Measurements from ENCODE around the gene PPP2R1B. TPM values are rescaled to one million over a fixed set of nuclear protein-coding genes. Genes with fewer than 3 reads are reported as not detected.

PPP2R1B gene
- total RNA-seq, 1 donor from 2014 or later, result 38.5 TPM

DNA sequence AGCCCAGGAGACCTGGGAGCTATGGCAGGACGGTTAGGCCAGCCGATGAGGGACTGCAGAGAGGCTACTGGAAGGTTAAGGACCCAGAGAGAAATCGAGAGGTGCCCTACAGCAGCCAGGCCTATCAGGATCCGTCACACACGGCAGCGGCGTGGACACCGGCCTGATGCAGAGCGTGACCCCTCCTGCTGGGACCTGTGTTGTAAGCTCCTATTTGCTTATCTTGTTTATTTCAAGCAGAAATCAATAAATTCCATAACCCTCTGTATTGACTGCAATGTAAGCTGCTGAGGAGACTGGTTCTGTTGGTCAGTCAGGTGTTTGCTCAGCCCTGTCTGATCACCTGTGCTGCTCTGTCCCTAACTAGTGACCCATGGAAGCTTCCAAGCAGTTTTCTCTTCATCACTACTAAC is 39.9 kb downstream of the PPP2R1B start:
- peaks cover 9% of the 10 kb centered on the region for H3K27me3 Mint-ChIP-seq (ENCODE audit: unreplicated experiment)

GRCh38 chr11:111725621-111726020 is 40.6 kb downstream of the PPP2R1B start:
- Mint-ChIP-seq H3K27me3 (ENCODE audit: unreplicated experiment) (peaks cover 9% of the 10 kb centered on the region), H3K36me3 (ENCODE audit: low read depth, unreplicated experiment) (peaks cover 37% of the 10 kb centered on the region), H3K27ac (ENCODE audit: unreplicated experiment) (no peak overlapping the region), H3K9me3 (ENCODE audit: unreplicated experiment) (no peaks in the 10 kb centered on the region), H3K4me1 (ENCODE audit: unreplicated experiment) (peaks cover 19% of the 10 kb centered on the region), H3K4me3 (ENCODE audit: unreplicated experiment) (no peak overlapping the region)
- no peak for DNase-seq (ENCODE audit: low spot score)
- TF ChIP-seq, protein P1, sequence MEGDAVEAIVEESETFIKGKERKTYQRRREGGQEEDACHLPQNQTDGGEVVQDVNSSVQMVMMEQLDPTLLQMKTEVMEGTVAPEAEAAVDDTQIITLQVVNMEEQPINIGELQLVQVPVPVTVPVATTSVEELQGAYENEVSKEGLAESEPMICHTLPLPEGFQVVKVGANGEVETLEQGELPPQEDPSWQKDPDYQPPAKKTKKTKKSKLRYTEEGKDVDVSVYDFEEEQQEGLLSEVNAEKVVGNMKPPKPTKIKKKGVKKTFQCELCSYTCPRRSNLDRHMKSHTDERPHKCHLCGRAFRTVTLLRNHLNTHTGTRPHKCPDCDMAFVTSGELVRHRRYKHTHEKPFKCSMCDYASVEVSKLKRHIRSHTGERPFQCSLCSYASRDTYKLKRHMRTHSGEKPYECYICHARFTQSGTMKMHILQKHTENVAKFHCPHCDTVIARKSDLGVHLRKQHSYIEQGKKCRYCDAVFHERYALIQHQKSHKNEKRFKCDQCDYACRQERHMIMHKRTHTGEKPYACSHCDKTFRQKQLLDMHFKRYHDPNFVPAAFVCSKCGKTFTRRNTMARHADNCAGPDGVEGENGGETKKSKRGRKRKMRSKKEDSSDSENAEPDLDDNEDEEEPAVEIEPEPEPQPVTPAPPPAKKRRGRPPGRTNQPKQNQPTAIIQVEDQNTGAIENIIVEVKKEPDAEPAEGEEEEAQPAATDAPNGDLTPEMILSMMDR (IDR thresholded peaks at IDR 0.05; ENCODE audit: unreplicated experiment), result no peak

More for the DNA sequence above, 39.9 kb downstream of the PPP2R1B start:
- Mint-ChIP-seq H3K27ac (ENCODE audit: unreplicated experiment) (no peak overlapping the region), H3K36me3 (ENCODE audit: low read depth, unreplicated experiment) (peaks cover 30% of the 10 kb centered on the region), H3K4me3 (ENCODE audit: unreplicated experiment) (no peak overlapping the region), H3K9me3 (ENCODE audit: unreplicated experiment) (no peaks in the 10 kb centered on the region), H3K4me1 (ENCODE audit: unreplicated experiment) (peaks cover 19% of the 10 kb centered on the region)
- no peak for DNase-seq (ENCODE audit: low spot score)
- TF ChIP-seq, protein P1 (IDR thresholded peaks at IDR 0.05; ENCODE audit: unreplicated experiment), result no peak

DNA sequence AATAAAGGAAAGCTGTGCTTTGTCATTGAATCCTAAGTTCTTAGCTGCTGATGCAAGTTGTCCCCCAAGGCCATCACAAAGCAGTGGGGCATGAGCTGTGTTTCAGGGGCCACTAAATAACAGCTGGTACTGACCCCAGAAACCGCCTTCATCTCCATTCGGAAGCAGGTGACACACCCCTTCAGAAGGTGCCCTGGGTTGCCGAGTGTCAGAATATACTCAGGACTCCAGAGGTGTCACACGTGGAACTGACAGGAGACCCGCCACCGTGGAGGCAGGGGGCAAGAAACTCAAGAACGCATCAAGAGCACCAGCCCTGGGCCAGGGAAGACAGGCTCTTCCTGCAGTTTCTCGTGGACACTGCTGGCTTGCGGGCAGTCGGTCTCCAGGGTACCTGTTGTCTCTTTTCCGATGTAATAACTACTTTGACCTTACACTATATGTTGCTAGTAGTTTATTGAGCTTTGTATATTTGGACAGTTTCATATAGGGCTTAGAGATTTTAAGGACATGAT is 41.5 kb downstream of the PPP2R1B start:
- no peak overlapping the region for H3K27ac Mint-ChIP-seq (ENCODE audit: unreplicated experiment)
- TF ChIP-seq, protein P1 (IDR thresholded peaks at IDR 0.05; ENCODE audit: unreplicated experiment), result no peak
- peaks cover 12% of the 10 kb centered on the region for H3K4me1 Mint-ChIP-seq (ENCODE audit: unreplicated experiment)
- no peak overlapping the region for H3K4me3 Mint-ChIP-seq (ENCODE audit: unreplicated experiment)
- DNase-seq (ENCODE audit: low spot score), result no peak
- peaks cover 42% of the 10 kb centered on the region for H3K36me3 Mint-ChIP-seq (ENCODE audit: low read depth, unreplicated experiment)
- peaks cover 9% of the 10 kb centered on the region for H3K27me3 Mint-ChIP-seq (ENCODE audit: unreplicated experiment)
- H3K9me3 Mint-ChIP-seq (ENCODE audit: unreplicated experiment), result no peaks in the 10 kb centered on the region

DNA sequence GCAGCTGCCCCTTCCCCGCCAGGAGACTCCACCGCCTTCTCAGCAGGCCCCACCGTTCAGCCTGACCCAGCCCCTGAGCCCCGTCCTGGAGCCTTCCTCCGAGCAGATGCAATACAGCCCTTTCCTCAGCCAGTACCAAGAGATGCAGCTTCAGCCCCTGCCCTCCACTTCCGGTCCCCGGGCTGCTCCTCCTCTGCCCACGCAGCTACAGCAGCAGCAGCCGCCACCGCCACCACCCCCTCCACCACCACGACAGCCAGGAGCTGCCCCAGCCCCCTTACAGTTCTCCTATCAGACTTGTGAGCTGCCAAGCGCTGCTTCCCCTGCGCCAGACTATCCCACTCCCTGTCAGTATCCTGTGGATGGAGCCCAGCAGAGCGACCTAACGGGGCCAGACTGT is 42.6 kb downstream of the PPP2R1B start:
- no peak for DNase-seq (ENCODE audit: low spot score)
- Mint-ChIP-seq H3K27me3 (ENCODE audit: unreplicated experiment) (peaks cover 9% of the 10 kb centered on the region), H3K4me3 (ENCODE audit: unreplicated experiment) (no peak overlapping the region), H3K27ac (ENCODE audit: unreplicated experiment) (no peak overlapping the region), H3K9me3 (ENCODE audit: unreplicated experiment) (no peaks in the 10 kb centered on the region), H3K36me3 (ENCODE audit: low read depth, unreplicated experiment) (peaks cover 38% of the 10 kb centered on the region), H3K4me1 (ENCODE audit: unreplicated experiment) (peaks cover 13% of the 10 kb centered on the region)
- TF ChIP-seq, protein P1 (IDR thresholded peaks at IDR 0.05; ENCODE audit: unreplicated experiment), result no peak

- no peak overlapping the region for H3K27ac Mint-ChIP-seq (ENCODE audit: unreplicated experiment)
- H3K36me3 Mint-ChIP-seq (ENCODE audit: low read depth, unreplicated experiment), result peaks cover 38% of the 10 kb centered on the region
- DNase-seq (ENCODE audit: low spot score), result no peak
- peaks cover 6% of the 10 kb centered on the region for H3K27me3 Mint-ChIP-seq (ENCODE audit: unreplicated experiment)
- no peaks in the 10 kb centered on the region for H3K9me3 Mint-ChIP-seq (ENCODE audit: unreplicated experiment)
- TF ChIP-seq, protein P1 (IDR thresholded peaks at IDR 0.05; ENCODE audit: unreplicated experiment), result no peak
- H3K4me1 Mint-ChIP-seq (ENCODE audit: unreplicated experiment), result peaks cover 19% of the 10 kb centered on the region
- no peak overlapping the region for H3K4me3 Mint-ChIP-seq (ENCODE audit: unreplicated experiment)
These were observed 43.7 kb downstream of the PPP2R1B start for GRCh38 chr11:111722501-111722900.

All from endothelial cell (in vitro differentiated cells).